H1 (cell line): ENCODE data around the gene ATF7.

Experiments used
- CHD1 ChIP-seq: IDR thresholded peaks from 2 replicates; pipeline ENCODE4 v1.6.1; 2012; ENCODE audit warnings: low read depth, low read length, improper control_type of control experiment
- CHD2 ChIP-seq: IDR thresholded peaks from 2 replicates; pipeline ENCODE4 v1.6.1; 2012; ENCODE audit warnings: low read length, improper control_type of control experiment
- MAFK ChIP-seq: IDR thresholded peaks from 2 replicates; pipeline ENCODE4 v1.6.1; 2012; ENCODE audit warnings: low read depth, mild to moderate bottlenecking, improper control_type of control experiment, low read length
- POLR2A ChIP-seq, 2 experiments: IDR thresholded peaks; 1 replicate in 1 of 2; 2 replicates in 1 of 2; pipeline ENCODE4 v1.6.1; 2011; ENCODE audit warnings: low read depth in 2 of 2, low read length in 2 of 2, mild to moderate bottlenecking in 2 of 2; ENCODE audit errors: control extremely low read depth in 1 of 2
- SUZ12 ChIP-seq: fragments of 200-600 bp; sonication (generic); IDR thresholded peaks from 2 replicates; pipeline ENCODE4 v1.6.1; 2012; ENCODE audit warnings: mild to moderate bottlenecking, inconsistent platforms, low read length, moderate library complexity, mixed read lengths
- TF ChIP-seq, protein P1 (sequence below), 3 experiments: IDR thresholded peaks; 1 replicate in 2 of 3; 2 replicates in 1 of 3; pipeline versions ENCODE4 v1.5.1 to v1.6.1; 2011; ENCODE audit warnings: low read length in 3 of 3, mild to moderate bottlenecking in 3 of 3, inconsistent platforms in 2 of 3, low read depth in 1 of 3, moderate library complexity in 1 of 3; ENCODE audit not compliant: insufficient read depth in 1 of 3; ENCODE audit errors: control extremely low read depth in 1 of 3

DNA sequence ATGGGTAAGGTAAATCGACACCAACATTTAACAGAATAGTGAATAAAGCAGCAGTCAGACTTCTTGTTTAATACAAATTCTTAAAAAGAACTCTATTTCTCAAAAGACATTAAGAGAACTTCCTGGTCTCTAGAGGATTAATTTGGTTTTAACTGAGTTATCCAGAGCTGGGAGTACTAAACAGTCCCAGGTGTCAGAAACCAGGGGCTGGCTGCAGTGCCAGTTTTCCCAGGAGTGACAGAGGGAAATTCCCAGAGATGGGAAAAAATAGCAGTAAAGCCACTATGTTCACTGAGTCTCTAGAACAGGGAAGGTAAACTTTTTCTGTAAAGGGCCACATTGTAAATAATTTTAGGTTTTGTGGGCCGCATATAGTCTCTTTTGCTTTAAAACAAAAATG lies 40.9 kb upstream of the ATF7 start:
- TF ChIP-seq SUZ12, result no peak
- no peak for TF ChIP-seq POLR2A (IDR thresholded peaks at IDR 0.05; ENCODE audit: control extremely low read depth in 1 of 2, low read depth in 2 of 2, low read length in 2 of 2)
- TF ChIP-seq, protein P1, sequence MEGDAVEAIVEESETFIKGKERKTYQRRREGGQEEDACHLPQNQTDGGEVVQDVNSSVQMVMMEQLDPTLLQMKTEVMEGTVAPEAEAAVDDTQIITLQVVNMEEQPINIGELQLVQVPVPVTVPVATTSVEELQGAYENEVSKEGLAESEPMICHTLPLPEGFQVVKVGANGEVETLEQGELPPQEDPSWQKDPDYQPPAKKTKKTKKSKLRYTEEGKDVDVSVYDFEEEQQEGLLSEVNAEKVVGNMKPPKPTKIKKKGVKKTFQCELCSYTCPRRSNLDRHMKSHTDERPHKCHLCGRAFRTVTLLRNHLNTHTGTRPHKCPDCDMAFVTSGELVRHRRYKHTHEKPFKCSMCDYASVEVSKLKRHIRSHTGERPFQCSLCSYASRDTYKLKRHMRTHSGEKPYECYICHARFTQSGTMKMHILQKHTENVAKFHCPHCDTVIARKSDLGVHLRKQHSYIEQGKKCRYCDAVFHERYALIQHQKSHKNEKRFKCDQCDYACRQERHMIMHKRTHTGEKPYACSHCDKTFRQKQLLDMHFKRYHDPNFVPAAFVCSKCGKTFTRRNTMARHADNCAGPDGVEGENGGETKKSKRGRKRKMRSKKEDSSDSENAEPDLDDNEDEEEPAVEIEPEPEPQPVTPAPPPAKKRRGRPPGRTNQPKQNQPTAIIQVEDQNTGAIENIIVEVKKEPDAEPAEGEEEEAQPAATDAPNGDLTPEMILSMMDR (IDR thresholded peaks at IDR 0.05; ENCODE audit: control extremely low read depth in 1 of 3, insufficient read depth in 1 of 3, low read depth in 1 of 3, low read length in 3 of 3), result no peak
- no peak for TF ChIP-seq MAFK
- no peak for TF ChIP-seq CHD1
- no peak for TF ChIP-seq CHD2
